NCI-H146 treated with DMSO at 0.1 percent for 48 hours (cell line): ENCODE measurements around the gene NFYC.

ENCODE experiments used
- DNase-seq: peaks from one replicate; lab custom pipeline; 2025; ENCODE audit not compliant: unreplicated experiment; lab: John Stamatoyannopoulos, UW

The NFYC gene

GRCh38 chr1:40777224-40777970 lies 85.9 kb downstream of the NFYC start:
- DNase-seq: no peak

- no peak for DNase-seq
Observed at GRCh38 chr1:40780678-40781607, 89.4 kb downstream of the NFYC start.

GRCh38 chr1:40781608-40781971 lies 90.1 kb downstream of the NFYC start:
- DNase-seq: no peak

- no peak for DNase-seq
Observed at GRCh38 chr1:40782371-40782956, 91.0 kb downstream of the NFYC start.

- DNase-seq: no peak
Observed at GRCh38 chr1:40783001-40783905, 91.7 kb downstream of the NFYC start, which contains the start of gene KCNQ4. KCNQ4 (plus strand) TSS chr1:40783787; CDS start chr1:40784094, 307 bp downstream.

GRCh38 chr1:40784141-40784770 lies 92.8 kb downstream of the NFYC start:
- no peak for DNase-seq

GRCh38 chr1:40784771-40785151 lies 93.3 kb downstream of the NFYC start:
- DNase-seq: no peak

- no peak for DNase-seq
Observed at GRCh38 chr1:40785446-40785845, 93.9 kb downstream of the NFYC start.

- no peak for DNase-seq
Observed at GRCh38 chr1:40786171-40786994, 94.9 kb downstream of the NFYC start.

- no peak for DNase-seq
Observed at GRCh38 chr1:40786995-40787705, 95.6 kb downstream of the NFYC start.

GRCh38 chr1:40787737-40788560 lies 96.4 kb downstream of the NFYC start:
- no peak for DNase-seq

GRCh38 chr1:40788561-40789341 lies 97.2 kb downstream of the NFYC start:
- no peak for DNase-seq

GRCh38 chr1:40789342-40789598 lies 97.8 kb downstream of the NFYC start:
- no peak for DNase-seq

GRCh38 chr1:40789661-40790430 lies 98.3 kb downstream of the NFYC start:
- DNase-seq: no peak

GRCh38 chr1:40792036-40792435 lies 100.5 kb downstream of the NFYC start:
- DNase-seq: no peak

- DNase-seq: no peak
Observed at GRCh38 chr1:40793617-40794016, 102.1 kb downstream of the NFYC start.

- no peak for DNase-seq
Observed at GRCh38 chr1:40794048-40794447, 102.5 kb downstream of the NFYC start.
